HG03354 (cell line): Measurements from ENCODE around the gene KIR2DL1.
"Not testable (repeated sequence)": the region's sequence is repeated elsewhere in the genome, so short reads cannot be mapped to it uniquely, and the experiment has no call there.

ENCODE experiments used
- ATAC-seq: cut with Tn5 transposase; IDR thresholded peaks from one replicate; pipeline ENCODE4 v1.9.1; 2021; ENCODE audit warnings: mild to moderate bottlenecking; ENCODE audit not compliant: unreplicated experiment, poor library complexity, severe bottlenecking

KIR2DL1 gene

DNA sequence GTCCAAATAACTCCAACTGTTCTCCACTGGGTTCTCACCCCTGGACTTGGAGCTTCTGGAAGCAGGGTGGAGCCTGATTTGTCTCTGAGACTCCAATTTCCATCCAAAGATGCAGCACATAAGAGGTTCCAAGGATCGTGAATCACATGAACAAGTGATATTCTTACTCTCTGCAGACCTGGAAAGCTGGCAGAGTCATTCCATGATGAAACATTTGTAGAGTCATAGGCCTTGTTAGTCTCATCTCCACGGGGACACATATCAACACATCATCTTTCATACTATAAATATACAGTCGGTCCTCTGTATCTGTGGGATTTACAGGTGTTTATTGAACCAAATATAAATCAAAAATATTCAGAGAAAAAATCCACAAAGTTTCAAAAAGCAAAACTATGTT lies 45.0 kb downstream of the KIR2DL1 start:
- ATAC-seq: not testable (repeated sequence)

DNA sequence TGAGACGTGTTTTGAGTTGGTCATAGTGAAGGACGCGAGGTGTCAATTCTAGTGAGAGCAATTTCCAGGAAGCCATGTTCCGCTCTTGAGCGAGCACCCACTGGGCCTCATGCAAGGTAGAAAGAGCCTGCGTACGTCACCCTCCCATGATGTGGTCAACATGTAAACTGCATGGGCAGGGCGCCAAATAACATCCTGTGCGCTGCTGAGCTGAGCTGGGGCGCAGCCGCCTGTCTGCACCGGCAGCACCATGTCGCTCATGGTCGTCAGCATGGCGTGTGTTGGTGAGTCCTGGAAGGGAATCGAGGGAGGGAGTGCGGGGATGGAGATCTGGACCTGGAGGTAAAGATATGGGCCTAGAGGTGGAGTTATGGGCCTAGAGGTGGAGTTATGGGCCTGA lies 46.7 kb downstream of the KIR2DL1 start, which contains the start of gene KIR3DL1:
TSS of gene KIR3DL1 (plus strand) at position 218 of the 400 bp plus-strand sequence.
- ATAC-seq: not testable (repeated sequence)

DNA sequence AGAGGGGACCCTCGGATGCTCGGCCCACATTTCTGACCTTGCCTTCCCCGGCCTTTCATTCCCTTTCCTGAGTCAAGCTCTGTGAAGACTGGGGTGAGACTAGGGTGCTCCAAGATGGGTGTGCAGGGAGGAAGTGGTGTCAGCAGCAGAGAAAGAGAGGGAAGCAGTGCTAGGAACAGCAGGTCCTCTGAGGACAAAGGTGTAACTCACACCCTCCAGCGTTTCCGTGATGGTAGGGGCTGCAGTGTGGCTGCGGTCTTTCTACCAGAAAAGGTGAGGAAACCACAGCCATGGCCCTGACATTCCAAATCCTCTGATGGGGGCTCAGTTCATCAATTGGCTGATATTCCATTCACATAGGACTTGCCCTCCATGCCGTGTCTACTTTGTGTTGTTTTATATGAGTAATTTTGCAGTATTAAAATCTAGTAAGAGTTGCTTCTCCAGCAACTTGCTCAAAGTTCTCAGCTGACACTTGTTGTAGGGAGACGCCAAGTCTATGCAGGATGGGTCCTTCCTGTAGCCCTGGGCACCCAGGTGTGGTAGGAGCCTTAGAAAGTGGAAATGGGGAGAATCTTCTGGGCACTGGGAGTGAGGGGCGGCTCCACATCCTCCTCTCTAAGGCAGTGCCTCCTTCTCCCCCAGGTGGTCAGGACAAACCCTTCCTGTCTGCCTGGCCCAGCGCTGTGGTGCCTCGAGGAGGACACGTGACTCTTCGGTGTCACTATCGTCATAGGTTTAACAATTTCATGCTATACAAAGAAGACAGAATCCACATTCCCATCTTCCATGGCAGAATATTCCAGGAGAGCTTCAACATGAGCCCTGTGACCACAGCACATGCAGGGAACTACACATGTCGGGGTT lies 48.3 kb downstream of the KIR2DL1 start:
- no peak for ATAC-seq

DNA sequence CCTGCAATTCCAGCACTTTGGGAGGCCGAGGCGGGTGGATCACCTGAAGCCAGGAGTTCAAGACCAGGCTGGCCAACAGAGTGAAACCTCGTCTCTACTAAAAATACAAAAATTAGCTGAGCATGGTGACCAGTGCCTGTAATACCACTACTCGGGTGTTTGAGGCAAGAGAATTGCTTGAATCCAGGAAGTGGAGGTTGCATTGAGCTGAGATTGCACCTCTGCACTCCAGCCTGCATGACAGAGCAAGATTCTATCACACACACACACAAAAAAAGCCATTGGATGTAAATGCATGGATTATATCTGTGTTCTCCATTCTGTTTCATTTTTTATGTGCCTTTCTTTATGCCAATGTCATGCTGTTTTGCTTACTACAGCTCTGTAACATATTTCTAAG lies 54.8 kb downstream of the KIR2DL1 start:
- ATAC-seq: not testable (repeated sequence)

DNA sequence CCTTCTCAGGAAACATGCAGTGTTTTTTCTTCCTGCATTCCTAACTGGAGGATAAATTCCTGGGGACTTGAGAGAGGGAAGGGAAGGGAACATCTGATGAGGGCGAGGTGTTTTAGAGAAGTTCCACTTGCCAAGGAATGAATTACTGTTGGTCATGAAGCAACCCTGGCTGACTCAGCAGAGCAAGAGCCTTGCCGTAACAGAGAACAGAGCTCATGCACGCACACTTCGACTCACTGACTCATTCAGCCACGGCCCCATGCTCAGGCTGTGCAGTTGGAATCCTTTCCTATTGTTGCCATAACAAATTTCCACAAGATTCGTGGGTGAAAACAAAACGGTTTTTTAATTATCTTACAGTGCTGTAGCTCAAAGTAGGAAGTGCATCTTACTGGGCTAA lies 55.7 kb downstream of the KIR2DL1 start:
- ATAC-seq: not testable (repeated sequence)

DNA sequence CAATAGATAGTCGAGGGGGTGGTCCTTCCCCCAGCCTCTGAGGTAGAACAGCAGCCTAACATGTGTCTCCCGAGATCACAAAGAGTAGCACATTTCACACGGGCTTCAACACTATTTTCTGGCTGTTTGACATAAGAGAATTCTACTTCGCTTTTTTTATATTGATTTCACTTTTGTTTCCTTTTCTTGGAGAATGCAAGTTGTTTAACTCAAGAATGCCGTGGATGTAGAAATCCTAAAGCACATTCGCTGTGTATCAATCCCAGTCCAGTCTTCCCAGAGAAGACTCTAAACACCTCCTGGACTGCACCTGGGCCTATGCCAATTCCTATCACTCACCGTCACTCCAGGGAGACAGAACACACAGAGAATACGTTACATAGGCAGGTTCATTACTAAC lies 58.5 kb downstream of the KIR2DL1 start:
- ATAC-seq: not testable (repeated sequence)

DNA sequence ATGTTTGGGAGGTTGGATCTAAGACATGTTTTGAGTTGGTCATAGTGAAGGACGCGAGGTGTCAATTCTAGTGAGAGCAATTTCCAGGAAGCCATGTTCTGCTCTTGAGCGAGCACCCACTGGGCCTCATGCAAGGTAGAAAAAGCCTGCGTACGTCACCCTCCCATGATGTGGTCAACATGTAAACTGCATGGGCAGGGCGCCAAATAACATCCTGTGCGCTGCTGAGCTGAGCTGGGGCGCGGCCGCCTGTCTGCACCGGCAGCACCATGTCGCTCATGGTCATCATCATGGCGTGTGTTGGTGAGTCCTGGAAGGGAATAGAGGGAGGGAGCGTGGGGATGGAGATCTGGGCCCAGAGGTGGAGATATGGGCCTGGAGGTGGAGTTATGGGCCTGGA lies 62.9 kb downstream of the KIR2DL1 start, which contains the start of gene KIR2DS4:
TSS of gene KIR2DS4 (plus strand) at position 181 of the 400 bp plus-strand sequence.
- ATAC-seq: not testable (repeated sequence)
